Right kidney (tissue), 1 donor: ENCODE results near the gene SRP9.
A peak's percentile ranks its signal among the peaks of the same experiment; 100 is the strongest.
"Not testable (repeated sequence)": the region's sequence is repeated elsewhere in the genome, so short reads cannot be mapped to it uniquely, and the experiment has no call there.

ENCODE experiments used
- DNase-seq: peaks from one replicate; pipeline ENCODE4 v3.0.0-alpha.2; 2016

SRP9 gene

DNA sequence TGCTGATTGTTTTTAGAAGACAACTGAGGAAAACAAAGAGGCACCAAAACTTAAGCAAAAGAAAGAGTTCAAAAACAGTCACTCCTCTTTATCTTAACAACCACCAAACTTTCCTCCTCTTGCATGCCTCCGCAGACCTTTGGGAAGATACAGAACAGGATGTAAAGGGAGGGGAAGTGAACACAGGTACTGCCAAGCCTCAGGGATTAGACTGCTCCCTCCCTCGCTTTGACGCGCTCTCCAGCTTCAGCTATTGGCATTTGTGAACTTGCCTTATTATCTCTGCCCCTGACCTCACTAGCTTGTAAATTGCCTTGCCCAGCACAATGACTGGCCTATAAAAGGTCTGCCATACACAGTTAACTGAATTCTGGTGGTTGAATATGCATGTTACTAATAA is 4.8 kb upstream of the SRP9 start:
- DNase-seq, result no peak

DNA sequence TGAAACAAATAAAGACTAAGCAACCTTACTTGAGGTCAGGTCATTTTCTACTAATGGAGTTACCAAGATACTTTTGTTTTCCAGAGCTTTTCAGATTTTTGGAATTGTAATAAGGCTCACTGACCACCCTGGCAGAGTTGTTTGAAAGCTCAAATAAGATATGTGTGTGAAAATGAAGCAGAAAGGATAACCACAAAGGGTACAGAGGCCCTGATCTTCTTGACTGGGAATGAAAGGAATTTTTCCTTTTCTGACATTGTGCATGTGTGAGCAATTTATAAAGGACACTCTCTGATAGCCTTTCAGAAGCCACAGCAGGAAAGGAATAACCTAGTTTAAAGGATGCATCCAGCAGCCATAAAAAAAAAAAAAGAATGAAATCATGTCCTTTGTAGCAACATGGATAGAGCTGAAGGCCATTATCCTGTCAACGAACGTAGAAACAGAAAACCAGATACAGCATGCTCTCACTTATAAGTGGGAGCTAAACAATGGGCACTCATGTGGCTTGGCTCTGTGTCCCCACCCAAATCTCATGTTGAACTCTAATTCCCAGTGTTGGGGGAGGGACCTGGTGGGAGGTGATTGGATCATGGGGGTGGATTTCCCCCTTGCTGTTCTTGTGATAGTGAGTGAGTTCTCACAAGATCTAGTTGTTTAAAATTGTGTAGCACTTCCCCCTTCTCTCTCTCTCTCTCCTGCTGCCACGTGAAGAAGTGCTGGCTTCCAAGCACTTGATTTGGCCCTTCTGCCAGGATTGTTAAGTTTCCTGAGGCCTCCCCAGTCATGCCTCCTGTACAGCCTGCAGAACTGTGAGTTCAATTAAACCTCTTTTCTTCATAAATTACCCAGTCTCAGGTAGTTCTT is 3.1 kb upstream of the SRP9 start:
- DNase-seq, result no peak

DNA sequence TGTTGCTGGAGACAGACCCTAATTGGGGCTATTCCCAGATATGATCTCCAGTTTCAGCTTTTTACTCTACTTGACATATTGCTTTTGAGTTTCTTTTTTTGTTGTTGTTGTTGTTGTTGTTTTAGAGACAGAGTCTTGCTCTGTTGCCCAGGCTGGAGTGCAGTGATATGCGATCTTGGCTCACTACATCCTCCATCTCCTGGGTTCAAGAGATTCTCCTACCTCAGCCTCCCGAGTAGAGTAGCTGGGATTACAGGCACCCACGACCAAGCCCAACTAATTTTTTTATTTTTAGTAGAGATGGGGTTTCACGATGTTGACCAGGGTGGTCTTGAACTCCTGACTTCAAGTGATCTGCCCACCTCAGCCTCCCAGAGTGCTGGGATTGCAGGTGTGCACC is 1.3 kb upstream of the SRP9 start:
- DNase-seq, result no peak

DNA sequence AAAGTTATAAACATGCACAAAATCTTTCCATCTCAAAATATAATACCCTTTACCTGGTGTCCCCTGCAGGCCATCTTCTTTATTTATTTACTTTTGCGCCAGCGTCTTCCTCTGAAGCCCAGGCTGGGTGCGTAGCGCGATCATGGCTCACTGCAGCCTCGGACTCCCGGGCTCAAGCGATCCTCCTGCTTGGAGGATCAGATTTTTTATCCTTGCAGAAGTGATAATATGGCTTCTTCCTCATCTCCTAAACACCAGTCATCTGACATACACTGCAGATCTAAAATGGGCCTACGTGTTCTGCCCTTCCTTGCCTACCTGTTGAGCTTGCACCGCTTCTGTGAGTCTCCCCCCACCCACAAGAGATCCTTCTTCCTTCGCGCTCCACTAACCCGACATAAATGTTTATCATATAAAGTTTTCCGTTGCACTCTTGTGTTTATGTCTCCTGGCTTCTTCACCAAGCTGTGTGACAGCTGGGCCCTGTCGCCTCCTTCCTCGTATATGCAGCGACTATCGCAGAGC is 506 bp upstream of the SRP9 start:
- DNase-seq, result no peak

DNA sequence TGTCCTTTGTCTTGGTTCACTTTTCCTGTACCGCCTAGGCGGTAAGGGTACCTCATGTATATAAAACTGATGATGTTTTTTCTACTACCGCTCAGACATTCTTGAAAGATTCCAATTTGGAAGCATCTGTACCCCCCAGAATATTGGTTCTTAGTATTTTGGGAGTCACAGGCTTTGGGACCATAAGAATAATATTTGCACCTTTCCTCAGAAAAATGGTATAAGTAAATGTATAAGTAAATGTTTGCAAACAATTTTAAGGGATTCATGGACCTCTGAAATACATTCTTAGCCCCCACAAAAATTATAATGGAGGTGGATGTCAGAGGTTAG is 677 bp downstream of the SRP9 start:
- DNase-seq, result no peak

DNA sequence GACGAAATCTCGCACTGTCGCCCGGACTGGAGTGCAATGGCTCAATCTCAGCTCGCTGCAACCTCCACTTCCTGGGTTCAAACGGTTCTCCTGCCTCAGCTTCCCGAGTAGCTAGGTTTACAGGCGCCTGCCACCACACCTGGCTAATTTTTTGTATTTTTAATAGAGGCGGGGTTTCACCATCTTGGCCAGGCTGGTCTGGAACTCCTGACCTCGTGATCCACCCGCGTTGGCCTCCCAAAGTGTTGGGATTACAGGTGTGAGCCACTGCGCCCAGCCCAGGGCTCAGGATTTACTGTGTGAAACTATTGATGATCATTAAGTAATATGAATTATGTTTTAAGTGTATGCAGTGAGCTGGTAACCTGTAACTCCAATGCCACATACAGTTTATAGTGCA is 1.5 kb downstream of the SRP9 start:
- not testable (repeated sequence) for DNase-seq

DNA sequence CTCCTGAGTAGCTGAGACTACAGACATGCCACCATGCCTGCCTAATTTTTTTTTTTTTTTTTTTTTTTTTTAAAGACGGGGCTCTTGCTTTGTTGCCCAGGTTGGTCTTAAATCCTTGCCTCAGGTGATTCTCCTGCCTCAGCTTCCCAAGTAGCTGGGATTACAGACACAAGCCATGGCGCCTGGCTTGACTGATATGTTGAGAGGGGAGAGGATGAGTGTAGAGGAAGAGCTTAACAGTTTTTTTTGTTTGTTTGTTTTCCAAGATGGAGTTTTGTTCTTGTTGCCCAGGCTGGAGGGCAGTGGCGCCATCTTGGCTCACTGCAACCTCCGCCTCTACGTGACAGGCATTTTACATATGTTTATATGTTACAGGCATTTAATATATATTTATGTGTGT is 2.5 kb downstream of the SRP9 start:
- no peak for DNase-seq

DNA sequence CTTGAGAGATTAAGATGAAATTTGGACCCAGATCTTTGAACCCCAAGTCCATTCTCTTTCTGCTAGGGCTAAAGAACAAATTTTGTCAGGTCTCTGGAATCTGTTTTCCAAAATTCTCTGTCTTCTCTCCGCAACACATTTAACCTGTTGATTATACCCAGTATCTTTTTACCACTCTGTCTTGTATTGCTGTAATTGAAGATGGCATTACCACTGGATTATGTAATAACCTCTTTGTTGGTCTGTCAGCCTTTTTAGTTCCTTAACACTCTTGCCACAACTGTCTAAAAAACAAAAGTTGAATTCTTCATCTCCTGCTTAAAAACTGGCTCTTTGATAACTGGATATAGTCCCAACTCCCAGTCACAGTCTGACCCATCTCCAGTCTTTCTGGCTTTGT is 3.0 kb downstream of the SRP9 start:
- no peak for DNase-seq

DNA sequence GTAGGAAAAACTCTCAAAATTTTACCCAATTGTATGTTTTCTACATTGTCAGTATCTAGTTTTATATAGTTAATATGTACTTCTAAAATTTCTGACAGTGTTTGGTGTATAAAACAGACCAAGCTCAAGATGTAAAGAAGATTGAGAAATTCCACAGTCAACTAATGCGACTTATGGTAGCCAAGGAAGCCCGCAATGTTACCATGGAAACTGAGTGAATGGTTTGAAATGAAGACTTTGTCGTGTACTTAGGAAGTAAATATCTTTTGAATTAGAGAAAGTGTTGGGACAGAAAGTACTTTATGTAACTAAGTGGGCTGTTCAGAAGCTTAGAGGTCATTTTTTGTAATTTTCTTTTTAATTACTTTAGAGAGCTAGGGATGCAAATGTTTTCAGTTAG is 11.5 kb downstream of the SRP9 start:
- not testable (repeated sequence) for DNase-seq

DNA sequence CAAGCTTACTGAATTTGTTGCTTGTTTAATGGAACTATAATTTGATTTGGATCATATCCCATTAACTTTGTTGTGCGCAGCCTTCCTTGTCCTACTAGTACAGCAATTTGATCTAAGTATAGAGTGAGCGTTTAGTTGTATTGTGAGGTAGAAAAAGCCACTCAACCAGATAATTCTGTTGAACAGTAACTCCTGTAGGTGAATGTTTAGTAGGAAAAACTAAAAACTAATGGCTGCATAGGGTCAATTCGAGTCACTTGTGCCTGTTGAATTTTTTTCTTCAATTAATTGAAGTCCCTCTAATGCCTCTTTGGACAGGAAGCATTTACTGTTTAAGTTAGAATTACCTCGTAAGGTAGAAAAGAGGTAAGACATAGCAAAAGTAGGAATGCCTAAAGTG is 17.3 kb downstream of the SRP9 start:
- DNase-seq, result no peak

DNA sequence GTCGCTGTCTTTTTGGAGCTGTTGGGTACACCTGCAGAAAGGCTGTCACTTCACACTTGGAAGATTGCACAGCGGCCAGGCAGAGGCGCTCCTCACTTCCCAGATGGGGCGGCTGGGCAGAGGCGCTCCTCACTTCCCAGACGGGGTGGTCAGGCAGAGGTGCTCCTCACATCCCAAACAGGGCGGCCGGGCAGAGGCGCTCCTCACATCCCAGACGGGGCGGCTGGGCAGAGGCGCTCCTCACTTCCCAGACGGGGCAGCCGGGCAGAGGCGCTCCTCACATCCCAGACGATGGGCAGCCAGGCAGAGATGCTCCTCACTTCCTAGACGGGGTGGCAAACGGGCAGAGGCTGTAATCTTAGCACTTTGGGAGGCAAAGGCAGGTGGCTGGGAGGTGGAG is 18.5 kb downstream of the SRP9 start:
- DNase-seq, result not testable (repeated sequence)

DNA sequence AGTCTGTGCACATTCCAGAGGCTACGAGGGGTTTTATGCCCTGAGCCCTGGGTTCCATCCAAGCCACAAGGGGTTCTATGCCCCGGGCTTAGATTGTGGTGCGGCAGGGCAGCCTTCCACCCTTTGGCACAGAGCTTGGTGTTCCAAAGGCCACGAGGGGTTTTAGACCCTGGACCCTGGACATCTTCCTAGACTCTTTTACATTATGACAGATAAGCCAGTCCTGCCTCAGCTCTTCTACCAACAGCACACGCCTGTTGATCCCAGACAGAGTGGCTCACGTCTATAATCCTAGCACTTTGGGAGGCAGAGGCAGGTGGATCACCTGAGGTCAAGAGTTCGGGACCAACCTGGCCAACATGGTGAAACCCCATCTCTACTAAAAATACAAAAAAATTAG is 23.5 kb downstream of the SRP9 start:
- DNase-seq, result not testable (repeated sequence)

DNA sequence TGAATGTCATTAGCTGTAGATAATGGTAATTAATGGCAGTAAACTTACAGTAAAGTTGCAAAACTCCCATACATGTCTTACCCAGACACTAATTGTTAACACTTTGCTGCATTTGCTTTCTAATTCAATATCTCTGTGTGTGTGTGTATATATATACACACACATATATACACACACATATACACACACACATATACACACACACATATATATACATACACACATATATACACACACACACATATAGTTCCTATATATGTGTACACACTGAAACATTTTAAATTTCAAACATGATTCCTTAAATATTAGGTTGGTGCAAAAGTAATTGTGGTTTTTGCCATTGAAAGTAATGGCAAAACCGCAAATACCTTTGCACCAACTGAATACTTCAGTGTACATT is 28.6 kb downstream of the SRP9 start:
- no peak for DNase-seq

DNA sequence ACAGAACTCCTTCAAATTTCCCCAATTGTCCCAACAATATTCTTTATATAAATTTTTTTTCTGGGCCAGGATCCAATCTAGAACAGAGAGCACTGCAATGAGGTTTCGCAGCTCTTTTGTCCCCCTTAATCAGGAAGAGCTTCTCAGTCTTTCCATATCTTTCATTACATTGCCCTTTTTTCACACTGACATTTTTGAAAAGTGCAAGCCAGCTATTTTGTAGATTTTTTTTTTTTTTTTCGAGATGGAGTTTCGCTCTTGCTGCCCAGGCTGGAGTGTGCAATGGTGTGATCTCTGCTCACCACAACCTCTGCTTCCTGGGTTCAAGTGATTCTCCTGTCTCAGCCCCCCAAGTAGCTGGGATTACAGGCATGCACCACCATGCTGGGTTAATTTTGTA is 29.1 kb downstream of the SRP9 start:
- not testable (repeated sequence) for DNase-seq

DNA sequence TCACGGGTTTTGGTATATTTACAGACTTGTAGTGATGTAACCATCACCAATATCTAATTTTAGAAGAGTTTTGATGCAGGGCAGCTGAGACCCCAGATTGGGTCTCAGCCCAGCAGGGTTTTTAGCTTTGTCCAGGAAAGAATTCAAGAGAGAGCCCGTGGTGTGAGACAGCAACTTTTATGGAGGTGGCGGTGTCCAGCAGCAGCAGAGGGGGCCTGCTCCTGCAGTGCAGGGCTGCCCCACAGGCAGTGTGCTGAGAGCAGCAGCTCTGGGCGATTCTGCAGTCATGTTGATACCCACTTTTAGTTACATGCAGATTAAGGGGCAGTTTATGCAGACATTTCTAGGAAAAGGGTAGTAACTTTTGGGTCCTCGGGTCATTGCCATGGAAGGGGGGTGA is 30.5 kb downstream of the SRP9 start:
- no peak for DNase-seq

DNA sequence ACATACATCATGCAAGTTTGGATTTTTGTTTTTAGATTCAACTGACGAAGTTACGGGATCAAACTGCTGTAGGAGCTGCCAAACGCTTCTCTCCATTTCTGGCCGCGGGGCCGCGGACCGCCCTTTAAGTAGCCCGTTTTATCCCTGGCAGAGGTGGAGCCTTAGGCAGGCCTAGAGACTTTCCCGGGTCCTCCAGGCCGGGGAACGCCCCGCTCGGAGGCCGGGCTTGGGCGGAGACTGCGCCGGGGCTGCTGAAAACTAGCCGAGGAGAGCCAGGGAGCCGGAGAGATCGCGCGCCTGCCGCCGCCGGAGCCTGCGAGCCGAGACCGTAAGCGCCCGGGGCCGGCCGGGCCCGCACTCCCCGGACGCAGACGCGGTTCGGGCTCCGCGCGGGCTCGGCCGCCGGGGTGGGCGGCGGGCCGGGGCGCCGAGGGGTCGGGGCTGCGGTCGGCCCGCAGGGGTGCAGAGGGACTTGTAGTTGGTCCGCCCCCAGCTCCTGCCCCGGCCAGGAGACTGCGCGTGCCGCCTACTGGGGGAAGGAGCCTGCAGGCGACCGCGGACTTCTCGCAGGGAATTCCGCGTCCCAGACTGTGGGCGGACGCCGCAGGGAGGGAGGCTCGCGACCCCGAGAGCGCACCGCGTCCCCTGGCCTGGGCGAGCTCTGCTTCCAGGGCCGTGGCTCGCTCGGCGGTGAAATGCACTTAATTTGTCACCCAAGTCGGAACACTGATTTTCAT is 32.4 kb downstream of the SRP9 start, which contains the start of gene EPHX1:
Gene EPHX1 (plus strand): TSS at position 283 of the 737 bp plus-strand sequence. CDS start 18,606 bp downstream, outside the sequence.
- DNase-seq, result peak; percentile 82

DNA sequence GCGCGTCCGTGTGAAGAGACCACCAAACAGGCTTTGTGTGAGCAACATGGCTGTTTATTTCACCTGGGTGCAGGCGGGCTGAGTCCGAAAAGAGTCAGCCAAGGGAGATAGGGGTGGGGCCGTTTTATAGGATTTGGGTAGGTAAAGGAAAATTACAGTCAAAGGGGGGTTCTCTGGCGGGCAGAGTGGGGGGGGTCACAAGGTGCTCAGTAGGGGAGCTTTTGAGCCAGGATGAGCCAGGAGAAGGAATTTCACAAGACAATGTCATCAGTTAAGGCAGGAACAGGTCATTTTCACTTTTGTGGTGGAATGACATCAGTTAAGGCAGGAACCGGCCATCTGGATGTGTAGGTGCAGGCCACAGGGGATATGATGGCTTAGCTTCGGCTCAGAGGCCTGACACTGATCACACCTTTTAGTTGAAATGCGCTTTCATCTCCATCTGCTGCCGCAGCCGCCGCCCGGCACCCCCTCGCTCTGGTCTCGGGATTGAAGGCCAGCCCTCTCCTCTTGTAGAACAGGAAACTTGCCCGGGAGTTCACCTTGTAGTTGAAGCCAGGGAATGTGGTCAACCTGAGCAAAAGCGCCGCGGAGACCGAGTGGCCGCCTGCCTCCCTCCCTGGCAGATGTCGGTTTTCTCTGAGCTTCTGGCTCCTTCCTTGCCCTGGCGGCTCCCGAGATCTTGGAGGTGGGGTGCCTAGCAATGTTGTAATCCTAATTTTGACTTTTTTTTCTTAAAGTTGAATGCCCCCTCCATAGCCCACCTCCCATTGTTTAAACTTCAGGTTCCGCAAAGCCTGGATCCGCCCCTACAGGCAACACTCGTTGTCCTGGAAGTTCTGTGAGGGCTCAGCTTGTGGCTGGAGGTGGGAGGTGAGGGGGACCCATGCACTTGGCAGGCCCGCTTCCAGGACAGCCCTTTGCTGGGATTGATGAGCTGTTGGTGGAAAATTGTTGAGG is 33.2 kb downstream of the SRP9 start:
- peak; percentile 67 for DNase-seq

DNA sequence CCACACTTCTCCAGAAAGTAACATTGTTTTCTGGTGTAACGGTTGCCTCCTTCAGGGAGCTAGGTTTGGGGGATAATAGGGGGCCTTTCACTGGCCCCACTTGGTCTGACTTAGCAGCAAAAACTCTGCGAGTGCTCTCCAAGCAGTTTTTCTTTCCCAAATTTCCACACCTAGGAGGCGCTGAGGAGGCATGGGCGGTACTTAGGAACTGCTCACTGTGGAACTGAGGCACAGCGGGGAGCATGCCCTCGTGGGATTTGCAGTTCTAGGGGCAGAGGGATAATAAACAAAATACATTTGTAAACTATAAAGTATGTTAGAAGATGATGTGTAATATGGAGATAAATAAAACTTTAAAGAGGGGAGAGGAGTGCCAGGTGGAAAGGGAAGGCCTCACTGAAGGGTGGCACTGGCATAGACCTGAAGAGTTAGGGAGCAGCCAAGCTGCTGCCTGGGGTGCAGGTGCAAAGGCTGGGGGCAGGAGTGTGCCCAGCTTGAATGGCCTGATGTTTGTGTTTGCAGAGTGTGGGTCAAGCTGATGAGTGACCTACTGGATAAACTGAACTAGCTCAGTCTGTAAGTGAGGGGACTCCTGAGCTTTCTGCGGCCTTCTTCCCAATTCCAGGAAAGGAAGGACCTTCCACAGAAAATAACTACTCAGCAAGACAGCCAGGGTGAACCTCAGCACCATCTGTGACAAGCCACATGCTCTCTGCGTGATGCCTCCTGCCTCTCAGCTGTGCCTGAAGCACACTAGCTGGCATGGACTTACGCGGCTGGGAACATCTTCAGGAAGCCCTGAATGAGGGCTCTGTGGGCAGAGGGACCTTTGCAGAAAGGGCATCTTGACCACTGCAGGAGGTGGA is 34.2 kb downstream of the SRP9 start:
- no peak for DNase-seq

DNA sequence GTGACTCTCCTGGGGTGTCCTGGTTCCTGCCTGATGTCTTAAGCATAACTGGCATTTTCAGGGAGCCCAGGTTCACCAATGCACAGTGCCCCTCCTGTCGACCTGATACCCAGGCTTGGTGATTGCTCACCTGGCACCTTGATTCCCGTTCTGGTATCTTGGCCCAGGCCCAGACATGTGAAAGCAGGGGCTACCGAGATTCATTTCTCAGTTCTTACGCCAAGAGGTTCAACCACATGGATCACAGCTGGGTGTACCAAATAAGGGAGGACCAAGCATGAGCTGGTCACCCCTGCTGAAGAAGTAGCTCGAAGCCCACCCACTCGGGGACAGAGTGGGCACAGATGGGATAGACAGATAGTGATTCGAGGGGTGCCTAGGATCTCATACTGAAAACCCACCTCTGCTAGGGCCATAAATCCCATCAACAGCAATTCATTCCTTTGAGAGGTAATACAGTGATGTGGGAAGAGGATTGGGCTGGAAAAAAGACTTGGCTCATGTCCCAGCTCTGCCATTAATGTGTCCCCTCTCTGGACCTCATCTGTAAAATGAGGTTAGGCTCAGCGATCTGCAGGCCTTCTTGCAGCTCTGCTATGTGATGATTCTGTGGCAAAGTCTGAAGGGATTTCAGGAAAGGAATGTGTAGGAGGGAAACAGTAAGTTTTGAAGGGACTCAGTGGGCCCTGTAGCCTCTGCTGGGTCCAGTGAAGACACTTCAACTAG is 35.0 kb downstream of the SRP9 start:
- no peak for DNase-seq

DNA sequence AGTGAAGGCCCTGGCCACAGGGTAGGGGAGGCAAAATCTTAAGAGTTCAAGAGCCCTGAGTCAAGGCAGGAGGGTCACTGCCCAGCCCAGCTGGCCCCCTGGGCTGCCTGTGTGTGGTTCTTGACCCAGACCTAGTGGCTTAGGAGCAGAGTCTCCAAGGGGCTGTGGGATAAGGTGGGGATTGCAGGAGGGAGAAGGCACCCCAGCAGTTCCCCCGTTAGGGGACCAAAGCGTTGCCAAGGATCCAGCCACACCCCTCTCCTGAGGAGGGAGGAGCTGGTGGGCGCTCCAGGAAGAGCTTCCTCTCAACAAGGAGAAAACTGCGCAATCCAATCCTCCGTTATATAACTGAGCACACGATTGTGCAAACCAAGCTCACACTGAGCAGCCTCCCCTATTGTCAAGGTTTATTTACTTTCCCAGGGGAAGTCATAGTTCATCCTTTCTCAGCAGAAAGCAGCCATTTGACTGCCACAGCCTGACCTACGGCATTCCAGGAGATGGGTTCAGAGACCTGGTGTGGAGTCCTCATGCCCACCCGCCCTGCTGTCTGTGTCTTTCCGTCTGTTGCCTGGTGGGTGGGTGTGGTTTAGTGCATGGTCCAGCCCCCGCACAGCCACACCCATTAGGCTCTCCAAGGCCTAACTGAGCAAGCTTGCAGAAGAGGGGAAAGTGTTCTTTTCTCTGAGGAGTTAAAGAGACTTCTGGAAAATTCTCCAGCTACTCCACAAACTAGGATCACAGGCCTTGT is 35.8 kb downstream of the SRP9 start:
- peak; percentile 57 for DNase-seq
